GM19238 (cell line): ENCODE results near the gene GPR15.

ENCODE experiments used
- DNase-seq: peaks from one replicate; pipeline ENCODE4 v3.0.0; 2011; ENCODE audit warnings: low spot score; ENCODE audit not compliant: insufficient read length

Gene GPR15

DNA sequence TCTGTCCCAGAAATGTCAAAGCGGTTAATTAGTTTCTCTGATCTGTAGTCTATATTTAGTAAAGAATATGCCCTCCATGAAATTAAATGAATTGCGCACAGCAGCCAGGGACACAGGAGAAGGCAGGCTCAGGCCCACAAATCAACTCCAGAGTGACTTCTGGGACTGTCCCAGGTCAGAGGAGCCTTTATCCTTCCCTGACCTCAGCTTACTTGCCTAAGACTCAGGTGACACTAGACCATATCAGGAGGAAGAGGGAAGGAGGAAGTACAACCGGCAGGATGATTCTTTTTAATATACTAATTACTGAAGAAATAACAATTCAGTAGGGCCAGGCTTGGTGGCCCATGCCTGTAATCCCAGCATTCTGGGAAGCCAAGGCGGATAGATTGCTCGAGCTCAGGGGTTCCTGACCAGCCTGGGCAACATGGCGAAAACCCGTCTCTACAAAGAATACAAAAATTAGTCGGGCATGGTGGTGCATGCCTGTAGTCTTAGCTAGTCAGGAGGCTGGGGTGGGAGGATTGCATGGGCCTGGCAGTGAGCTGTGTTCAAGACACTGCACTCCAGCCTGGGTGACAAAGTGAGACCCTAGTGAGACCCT lies 1.8 kb upstream of the GPR15 start:
- DNase-seq, result no peak

DNA sequence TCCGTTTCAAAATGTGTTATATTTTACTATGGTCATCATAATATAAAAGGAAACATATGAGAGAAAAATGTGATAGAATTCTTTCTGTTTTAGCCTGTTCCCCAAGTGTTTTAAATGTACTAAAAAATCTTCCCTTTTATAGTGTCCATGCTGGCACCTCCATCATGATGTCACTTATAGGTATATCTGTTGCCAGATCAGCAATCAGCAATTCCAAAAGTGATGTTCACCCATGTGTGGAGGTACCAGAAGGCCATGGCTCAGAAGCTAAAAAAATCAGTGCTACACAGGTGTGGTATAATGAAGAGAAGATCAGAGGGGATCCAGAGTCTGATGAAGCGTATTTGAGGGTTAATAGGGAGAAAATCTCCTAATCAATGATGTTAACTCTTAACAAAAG lies 1.1 kb upstream of the GPR15 start:
- no peak for DNase-seq

DNA sequence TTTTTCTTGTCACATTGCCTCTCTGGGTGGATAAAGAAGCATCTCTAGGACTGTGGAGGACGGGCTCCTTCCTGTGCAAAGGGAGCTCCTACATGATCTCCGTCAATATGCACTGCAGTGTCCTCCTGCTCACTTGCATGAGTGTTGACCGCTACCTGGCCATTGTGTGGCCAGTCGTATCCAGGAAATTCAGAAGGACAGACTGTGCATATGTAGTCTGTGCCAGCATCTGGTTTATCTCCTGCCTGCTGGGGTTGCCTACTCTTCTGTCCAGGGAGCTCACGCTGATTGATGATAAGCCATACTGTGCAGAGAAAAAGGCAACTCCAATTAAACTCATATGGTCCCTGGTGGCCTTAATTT lies 478 bp downstream of the GPR15 start:
- no peak for DNase-seq

DNA sequence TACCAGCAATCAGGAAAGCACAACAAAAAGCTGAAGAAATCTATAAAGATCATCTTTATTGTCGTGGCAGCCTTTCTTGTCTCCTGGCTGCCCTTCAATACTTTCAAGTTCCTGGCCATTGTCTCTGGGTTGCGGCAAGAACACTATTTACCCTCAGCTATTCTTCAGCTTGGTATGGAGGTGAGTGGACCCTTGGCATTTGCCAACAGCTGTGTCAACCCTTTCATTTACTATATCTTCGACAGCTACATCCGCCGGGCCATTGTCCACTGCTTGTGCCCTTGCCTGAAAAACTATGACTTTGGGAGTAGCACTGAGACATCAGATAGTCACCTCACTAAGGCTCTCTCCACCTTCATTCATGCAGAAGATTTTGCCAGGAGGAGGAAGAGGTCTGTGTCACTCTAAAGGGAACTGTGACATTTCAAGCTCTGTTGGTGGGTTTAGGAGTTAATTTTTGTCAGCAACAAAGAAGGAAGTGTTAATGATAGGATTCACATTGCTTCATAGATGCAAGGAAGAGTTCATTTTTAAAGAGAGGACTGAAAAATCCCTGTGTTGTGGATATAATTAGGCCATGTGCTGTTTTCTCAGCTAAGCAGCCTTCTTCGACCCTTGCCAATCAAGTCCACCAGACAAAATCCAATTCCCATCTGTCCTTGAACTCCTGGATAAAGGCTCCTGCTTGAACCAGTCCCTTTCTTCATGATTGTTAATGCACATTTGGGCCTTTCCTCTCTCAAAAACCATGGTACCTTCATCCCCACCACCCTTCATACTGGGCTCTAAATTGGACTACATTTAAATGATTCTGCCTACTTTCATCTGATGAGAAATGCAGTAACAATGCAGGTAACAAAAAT lies 1.2 kb downstream of the GPR15 start:
- no peak for DNase-seq

DNA sequence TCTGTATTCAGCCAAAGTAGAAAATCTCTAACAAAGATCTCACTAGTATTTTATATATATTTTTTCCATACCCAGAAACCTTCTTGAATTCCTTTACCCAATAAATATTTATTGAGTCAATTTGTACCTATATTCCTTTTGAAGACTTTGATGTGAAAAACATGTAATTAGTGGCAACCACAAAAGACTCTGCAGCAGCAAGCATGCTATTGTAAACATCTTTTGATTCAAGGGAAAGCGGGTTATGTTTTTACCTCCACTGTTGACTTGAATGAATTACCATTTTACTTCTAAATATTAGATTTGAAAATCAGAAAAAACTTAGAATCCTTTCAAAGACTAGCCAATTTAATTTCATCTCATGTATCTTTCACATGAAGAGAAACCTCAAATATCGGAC lies 2.4 kb downstream of the GPR15 start:
- DNase-seq, result no peak

DNA sequence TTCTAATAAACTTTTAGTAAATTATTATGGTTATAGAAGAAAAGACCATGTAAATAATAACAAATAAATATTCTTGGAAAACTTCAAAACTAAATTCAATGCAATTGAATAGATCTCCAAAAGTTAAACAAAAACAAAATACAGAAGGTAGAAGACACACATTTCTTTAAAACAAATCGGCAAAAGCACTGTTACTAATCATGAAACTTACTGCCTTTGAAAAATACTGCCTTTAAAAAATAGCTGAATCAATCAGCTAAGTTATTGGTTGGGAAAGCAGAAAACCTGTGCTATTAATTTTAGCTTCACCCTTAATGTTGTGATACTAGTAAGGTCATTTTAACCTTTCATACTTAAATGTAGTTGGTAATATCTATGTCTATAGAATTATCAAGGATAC lies 3.0 kb downstream of the GPR15 start:
- DNase-seq, result no peak

DNA sequence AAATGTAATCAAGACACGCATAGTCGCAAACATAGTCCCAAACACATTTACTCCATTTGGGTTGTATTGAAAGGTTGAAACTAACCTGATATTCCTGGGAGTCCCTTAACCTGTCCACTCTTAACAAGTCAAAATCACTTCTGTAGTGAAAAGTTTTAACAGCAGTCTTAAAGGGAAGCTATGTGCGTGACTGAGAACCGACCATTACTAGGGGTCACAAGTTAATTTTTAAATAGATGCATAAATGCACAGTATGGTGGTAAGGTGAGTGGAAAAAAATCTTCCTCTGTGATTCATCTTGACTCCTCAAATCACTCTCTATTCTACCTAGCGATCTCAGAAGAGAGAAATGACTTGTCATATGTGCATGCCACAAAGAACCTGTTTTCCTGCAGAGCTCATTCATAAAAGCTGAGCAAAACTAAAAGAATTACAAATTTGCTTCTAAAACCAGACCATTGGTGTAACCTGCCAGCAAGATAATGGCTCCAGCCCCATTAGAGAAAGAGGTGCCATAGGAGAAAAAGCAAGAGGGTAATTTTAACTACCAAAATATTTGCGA lies 4.8 kb downstream of the GPR15 start:
- no peak for DNase-seq

DNA sequence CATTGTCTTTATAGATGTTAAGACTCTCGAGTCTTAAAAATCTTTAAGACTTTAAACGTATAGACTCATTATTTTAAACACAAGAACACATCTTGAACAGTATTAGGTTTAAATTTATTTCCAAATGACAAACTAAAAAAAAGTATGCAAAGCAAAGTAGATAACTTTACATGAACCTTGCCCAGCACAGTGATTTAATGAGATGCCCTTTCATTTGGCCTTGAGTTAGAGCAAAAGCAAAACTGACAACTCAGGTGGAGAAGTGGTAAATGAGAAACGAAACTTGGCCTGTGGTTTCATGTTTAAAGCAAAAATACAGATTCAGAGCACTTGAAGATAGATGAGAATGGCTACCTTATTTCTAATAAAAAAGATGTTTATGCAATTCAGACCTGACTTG lies 8.6 kb downstream of the GPR15 start:
- no peak for DNase-seq

DNA sequence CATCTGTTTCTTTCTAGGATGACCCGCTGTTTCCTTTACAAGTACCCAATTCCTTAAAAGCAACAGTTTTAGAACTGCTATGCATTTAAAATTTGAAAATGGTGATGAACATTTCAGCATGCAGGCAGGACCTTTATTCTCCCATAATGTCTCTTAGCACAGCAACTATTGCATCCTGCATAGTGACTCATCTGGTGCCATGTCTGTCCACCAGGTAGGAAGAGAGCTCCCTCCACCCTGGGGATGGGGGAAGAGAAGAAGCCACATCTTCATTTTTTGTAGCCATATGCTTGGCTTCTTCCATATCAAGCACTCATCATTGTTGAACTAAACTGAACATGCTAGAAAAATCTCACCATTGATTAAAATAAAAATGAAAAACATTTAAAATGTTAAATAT lies 9.9 kb downstream of the GPR15 start:
- DNase-seq, result no peak

DNA sequence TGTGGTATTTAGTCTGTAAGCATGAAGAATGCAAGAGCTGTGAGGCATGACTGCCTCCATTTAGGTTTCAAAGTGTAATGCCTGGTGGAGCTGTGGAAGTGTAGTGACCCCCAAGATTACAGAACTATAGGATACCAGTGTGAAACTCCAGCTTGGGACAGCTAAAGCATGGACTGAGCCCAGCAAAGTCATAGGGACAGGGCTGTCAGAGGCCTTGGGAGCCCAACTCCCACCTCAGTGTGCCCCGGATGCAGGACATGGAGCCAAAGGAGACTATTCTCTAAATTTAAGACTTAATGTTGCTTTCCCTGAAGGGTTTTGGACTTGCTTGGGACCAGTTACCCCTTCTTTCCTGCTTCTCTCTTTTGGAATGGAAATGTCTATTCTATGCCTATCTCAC lies 10.8 kb downstream of the GPR15 start:
- no peak for DNase-seq

DNA sequence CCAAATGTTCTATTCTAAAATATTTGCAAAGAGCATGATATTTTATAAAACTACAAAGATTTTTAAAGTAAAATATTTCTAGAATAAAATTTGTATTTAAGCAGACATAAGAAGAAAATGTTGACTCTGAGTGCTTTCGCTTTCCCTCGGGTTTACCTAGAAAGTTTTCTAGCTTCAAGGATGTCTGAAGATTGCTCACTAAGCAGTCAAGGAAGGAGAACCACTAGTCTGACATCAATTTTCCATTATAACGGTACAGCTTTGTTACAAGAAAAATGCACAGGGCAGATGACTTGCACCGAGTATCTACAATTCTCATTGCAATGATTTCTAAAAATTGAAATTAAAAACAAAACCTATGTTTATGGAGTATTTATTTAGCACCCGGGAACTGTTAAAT lies 14.2 kb downstream of the GPR15 start:
- DNase-seq, result no peak

DNA sequence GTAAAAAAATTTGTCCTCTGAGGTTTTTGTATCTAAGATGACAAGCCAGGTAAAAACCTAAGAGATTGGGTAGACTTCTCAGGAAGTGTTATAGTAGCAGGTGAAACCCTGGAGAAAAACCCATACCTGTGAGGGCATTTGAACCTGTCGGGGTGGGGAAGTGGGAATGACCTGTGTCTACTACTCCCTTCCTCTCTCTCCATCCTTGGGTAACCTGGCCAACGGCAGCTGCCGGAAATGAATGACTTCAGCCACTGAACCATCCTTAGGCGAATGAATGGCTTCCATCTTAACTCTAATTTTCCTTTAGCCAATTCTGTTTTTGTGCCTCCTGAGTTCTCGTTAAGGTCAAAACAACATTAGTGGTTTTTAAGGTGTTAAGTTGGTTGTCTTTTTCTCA lies 16.8 kb downstream of the GPR15 start:
- DNase-seq, result no peak

DNA sequence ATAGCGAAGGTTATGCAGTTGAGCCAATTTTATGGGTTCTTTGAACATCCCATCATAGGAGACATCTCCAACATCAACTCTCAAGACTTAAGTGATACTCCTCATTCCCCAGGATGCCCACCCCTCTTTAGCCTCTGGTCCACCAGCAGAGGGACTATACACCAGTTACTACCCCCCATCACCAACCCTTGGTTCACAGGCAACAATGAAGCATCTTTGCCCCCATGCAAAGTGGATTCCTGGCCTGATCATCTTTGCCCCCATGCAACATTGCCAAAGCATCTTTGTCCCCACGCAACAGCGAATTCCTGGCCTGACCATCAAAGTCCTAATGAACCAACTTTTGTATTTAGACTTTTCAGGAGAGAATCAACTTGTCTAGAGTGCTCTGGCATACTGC lies 19.1 kb downstream of the GPR15 start:
- DNase-seq, result no peak

DNA sequence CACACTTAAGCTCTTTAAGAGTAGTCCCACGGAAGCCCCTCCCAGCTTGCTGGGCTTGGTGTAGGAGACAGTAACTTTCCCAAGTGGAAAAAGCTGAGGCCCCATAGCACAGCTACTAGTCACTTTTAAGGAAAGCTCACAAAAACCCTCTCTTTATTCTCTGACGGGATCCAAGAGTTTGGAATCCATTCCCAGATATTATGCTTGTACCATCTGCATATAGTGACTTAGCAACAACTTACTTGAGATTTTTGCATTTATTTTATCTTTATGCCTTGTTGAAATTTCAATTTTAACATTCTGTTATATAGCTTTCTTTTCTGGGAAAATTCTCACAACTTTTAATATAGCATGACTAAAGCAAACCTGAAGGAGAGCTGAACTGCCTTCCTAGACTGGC lies 19.5 kb downstream of the GPR15 start:
- DNase-seq, result no peak

DNA sequence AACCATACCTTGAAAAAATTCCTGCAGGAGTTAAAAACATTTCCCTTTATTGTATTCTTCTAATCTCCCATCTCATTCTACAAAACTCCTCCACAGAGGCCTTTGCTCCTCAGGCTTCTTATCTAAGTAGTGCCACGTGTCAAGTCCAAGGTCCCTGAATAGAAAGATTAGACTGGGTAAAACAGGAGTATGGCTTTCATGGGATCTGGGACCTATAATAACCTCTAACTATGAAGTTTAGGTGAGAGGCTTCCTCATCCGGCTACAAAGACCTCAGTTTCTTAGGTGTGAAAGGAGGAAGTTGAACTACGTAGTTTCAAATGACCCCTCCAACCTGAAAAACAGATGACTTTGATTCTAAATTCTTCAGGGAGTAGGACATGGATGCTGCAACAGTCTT lies 20.0 kb downstream of the GPR15 start:
- DNase-seq, result no peak

DNA sequence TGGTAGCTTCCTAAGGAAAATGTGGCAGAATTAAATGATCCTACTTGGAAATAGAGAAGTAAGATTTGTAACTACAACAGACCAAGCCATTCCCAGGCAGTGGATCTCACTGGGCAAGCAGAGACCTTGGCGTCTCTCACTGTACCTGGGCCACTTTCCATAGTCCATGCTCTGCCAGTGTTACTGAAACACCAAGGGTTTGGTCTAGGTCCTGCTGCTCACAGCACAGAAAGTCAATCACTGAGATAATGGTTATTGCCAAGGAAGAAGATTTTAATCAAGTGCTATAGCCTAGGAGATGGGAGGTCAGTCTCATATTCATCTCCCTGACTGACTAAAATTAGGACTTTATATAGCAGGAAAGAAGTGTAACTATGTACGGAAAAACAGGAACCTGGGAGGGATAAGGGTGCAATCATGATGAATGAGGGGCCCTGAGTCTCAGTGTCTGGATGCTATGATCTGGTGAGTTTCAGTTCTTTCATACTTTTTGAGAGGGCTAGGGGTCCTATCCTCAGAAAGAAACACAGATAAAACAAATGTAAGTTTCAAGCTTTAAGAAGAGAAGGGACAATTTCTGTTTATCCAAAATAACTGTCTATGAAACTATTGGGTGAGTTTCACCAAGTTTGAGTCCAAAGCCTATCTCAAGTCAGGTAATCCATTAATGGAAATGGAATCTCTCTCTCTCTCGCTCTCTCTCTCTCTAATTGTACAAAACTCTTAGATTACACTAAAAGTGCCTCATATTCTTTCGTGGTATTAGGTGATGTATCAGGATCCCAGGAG lies 20.6 kb downstream of the GPR15 start:
- DNase-seq, result no peak

DNA sequence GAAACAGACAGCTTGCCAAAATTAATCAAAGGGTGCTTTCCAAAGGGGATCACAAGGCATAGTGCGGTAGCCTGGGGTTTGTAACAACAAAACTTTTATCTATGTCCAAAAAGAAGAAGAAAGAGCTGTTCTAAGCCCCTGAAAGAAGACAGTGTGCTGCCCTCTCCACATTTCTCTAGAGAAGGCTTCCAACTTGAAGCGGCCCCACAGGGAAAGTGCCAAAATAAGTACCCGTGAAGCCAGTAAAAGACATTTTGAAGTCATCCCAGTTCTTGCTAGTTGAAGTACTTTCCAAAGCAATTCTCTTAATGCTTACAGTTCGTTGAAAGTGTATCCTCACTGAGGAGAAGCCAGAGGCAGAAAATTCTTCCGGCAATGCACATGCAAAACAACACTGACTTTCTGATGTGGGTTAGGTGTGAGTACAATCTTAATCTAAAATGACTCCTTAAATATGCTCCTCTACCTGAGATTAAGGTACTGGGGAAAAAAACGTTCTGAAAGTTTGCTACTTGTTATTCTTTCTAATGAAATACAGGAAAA lies 21.3 kb downstream of the GPR15 start:
- no peak for DNase-seq

DNA sequence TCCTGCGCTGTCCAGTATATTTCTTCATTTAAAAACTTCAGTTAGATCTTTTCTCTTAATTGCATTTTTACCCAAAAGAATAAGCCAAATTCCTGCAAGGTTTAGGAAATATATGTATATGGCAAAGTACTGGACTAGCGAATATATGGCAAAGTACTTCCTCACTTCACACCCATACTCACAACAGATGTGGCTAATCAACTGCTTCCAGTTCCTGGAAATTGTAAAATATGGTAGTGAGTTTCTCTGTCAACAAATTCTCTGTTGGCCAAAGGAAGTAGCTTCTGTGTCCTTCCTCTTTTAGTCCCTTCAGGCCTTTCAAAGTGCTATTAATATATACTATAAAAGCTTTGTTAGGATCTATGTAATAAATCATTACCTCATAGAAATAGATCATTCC lies 22.0 kb downstream of the GPR15 start:
- DNase-seq, result no peak

DNA sequence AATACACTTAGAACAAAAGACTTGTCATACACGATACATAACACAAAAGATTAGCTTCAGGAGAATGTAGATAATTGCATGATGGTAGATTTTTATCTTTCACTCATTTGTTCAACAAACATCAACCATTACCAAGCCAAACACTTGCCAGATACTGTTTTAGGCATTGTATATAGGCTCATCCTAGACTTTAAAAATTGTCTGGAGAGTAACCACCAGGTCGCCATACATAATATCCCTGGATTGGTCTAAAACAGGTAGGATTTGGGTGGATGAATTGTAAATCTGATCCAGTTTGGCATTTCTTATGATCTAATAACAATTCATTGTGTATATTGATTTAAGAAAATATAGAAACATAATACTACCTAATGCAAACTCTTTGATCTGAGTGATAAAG lies 22.8 kb downstream of the GPR15 start:
- DNase-seq, result no peak

DNA sequence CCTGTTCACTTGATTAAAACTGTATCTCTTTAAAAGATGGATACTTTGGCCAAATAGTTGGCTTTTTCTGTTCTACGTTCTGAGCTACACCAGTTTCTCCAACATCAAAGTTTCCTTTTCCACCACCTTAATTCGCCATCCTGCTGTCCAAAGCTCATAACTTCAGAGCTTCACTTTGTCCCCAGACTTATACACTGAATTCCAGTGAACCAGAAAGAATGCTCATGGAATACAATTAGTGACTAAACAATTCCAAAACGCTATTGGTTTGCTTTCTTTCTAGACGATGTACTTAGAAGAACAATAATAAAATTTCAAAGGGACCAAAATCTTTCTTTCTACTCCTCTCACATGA lies 23.2 kb downstream of the GPR15 start:
- DNase-seq, result no peak

DNA sequence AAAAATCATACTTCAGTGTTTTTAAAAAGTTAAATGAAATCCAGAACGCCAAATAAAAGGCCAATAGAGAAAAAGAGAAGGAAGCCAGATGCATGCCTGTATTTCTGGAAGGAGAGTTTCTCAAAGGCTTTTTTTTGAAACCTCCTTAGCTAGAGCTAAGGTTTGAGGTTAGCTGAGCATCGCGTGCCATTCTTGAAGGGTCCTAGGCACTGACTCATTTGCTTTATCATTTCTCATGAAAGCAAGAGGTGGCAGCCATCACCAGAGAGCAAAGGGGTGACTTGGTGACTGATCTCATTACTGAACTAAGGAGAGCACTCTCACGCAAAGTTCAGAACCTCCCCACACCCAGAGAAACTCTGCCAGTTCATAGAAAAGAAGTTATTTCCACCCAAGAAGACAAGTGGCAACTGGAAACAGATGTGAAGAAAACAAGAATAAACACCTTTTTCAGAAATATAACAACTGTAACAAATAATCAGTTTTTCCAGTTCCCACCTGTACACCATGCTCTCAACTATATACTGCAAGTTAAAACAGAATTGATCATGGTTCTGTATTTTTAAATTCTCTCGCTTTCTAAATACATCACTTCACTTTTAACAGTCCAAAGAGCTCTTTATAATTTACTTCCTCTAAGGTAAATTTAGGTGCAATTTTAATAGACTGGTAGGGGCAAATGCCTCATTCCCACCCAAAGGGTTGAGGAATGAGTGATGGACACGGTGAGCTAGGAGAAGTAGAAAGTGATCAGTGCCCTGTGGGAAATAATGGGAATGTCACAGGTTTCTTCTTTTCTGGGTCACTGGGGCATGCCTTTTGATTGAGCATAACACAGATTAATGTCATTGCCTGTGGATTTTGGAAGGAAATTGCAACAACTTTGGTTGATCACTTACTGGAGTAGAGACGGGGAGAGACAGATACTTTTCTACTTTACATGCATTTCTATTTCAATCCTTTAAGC lies 24.7 kb downstream of the GPR15 start:
- no peak for DNase-seq
